Limb (tissue), 2 donors: ENCODE measurements around the gene NRXN2.
"Not testable (repeated sequence)": the region's sequence is repeated elsewhere in the genome, so short reads cannot be mapped to it uniquely, and the experiment has no call there.

ENCODE experiments used
- DNase-seq, 2 donors: peaks; one replicate each; pipeline ENCODE4 v3.0.0-alpha.2; 2016; ENCODE audit errors: extremely low spot score in 2 of 2

Gene NRXN2

DNA sequence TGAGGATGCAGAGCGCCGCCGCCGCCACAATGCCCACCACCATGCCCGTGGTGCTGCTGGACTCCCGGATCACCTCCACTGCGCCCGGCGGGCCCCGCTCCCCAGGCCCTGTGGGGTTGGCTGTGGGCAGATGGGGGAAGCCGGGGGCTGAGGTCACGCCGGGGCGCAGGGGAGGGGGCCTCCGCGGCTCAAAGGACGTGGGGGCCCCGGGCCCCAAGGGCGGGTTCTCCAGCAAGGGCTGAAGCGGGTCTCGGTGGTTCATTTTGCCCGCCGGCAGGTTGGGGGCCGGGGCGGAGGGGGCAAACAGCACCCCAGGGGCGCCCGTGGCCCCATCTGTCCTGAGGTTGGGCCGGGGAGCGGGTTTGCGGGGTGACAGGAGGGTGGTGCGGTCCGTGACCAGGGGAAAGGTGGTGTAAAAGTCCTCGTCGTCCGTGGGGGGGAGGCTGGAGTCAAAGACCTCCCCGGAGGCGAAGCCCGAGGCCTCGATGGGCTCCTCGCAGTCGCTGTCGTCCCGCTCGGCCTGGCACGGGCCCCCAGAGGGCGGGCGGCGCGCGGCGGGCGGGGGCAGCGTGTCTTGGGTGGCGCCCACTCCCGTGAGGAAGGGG, 115.5 kb downstream of the NRXN2 start:
- no peak for DNase-seq

DNA sequence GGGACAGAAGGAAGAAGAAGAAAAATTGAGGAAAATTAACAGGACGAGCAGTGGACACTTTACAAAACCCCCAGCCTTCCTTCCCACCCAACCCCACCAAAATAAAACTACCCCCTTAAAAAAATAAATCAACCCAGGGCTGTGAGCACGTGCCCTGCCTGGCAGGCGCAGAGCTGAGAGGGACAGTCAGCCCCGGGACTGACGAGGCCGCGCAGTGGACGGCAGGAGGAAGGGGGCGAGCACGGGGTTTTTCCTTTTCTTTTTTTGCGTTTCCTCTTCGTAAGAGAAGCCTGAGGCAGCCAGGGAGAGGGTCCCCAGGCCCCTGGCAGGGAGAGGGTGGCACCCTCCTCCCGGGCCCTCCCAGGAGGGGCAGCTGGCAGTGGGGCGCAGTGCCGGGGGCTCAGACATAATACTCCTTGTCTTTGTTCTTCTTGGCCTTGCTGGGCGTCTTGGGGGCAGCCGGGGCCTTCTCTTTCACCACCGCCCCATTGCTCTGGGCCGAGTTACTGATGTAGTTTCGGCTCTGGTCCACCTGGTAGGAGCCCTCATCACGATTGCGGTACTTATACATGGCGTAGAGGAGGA, 116.1 kb downstream of the NRXN2 start:
- no peak for DNase-seq

DNA sequence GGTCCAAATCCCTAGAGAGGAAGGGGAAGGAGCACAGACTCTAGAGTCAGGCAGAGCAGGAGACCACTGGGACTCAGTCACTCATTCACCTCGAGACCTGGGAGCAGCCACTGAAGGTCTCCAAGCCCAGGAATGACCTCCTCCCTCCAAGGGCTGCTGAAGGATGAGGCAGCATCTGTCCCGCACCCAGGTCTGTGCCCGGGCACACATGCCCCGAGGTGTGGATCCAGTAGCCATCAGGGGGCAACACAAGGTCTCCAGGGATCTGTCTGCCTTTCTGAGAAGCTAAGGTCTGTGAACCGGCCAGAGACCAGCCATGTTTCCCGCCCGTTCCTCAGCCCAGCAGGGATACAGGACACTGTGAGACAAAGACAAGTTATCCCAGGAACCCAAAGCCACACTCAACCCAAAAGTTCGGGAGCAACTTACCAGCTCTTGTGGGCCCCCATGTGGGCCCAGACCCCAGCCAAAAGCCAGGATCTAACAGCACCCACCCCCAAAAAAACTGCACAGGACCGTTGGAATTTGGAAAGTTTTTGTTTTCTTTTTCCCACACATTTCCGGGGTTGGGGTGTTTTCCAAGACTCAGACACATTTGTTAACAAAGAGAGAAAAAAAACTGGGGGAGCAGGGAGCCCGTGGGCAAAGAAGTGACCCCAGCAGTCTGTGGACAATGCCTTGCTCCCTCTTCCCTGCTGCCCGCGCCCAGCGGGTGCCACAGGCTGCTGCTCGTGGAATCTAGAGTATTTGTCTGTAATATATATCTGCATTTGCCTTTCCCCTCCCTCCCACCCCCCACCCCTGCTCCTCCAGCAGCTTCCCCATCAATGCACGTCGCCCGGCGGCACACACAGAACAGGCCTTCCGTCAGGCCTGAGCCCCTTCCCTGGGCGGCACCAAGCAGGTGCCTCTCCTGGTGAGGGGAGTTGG, 117.1 kb downstream of the NRXN2 start:
- no peak for DNase-seq

DNA sequence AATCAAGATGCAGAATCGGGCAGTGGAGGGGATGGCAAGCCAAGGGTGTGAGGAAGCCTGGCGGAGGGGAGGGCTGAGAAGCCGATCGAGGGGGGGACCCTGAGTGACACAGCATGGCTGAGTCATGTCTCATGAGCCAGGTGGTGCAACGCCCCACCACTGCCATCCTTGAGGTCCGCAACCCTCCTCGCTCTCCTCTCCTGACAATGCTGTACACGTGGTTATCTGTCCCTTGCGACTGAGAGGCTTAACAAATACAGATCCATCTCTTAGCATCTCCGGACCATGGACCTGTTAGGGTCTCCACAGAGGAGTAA, 117.8 kb downstream of the NRXN2 start:
- DNase-seq = no peak

DNA sequence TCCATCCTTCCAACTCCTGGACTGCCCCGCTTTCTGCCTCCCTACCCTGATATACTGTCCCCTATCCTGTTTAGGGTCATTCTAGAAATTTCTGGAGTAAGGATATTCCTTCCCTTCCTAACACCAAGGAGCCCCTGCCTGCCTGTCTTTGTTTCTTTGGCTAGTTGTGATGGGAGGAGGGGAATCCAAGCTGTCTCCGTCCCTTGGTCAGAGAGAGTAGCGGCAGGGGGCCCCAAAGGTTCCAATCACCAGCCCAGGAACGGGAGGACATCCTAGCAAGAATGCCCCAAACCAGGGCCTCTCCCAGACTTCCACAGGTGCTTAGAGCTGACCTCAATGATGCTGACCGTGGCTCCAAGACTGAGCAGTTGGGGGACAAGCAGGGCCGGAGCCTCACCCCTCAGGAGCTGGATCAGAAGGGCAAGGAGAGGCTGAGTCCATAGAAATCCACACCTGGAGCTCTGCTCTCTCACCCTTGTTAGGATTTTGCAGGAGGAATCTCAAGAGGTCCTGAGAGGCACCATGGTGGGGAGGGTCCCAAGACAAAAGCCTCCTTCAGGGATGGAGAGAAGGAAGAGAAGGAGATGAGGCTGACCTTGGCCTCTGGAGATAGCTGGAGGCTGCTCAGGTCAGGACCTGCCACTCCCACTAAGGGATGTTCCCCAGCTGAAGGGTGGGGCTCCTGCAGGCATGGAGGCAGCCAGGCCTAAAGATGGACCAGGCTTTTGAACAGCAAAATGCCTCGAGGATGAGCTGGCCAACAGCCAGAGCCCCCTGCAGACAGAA, 118.3 kb downstream of the NRXN2 start:
- DNase-seq = no peak

DNA sequence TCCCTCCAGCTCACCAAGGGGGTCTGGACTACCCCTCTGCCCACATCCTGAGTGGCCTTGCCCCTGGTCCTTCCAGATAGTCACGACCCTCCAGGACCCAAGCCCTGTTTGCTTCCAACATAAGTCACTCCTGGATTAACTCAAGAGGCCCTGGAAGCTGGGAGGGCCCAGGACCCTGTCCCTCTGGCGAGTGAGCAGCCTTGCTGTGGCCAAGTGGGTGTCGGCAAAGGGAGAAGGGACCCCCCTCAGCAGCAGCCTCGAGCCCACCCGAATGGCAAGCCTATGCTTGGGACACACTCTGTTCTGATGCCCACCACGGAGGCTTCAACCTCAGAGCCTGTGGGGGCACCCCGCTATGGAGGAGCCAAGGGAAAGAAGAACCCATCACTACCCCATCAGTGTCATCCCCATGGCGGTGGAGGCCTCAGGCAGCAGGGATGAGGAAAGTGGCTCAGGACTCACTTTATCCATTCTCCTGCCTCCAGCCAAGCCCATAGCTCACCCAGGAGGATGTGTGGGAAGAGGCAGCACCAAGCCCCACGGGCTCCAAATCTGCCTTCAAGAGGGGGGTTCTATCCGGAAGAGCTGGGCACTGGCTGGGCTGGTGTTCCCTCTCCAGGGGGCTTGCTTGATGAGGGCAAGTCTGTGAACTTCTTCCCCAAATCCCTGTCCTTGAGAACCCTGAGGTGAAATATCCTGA, 119.4 kb downstream of the NRXN2 start:
- no peak for DNase-seq

DNA sequence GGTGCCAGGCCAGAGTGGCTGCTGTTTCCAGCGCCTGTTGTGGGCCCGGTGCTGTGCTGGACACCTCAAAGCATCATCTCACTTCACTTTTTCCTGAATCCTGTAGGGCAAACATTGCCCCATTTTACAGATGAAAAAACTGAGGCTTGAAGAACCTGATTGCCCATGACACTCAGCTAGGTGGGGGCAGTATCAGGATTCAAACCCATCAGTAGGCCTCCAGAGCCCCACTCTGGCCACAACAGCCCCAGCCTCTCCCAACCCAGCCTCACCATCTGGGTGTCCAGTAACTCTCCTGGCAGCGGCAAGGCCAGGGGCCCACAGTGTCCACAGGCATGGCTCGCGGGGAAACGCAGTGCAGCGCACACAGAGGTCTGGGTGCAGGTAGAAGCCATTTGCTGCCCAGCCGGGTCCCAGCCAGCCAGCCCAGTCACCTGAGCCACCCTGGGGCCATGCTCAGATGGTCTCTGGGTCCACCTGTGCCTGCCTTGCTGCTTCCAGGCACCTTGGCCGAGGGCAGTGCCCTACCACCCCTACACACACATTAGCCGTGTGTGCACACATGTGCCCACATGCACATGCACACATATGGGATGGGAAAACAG, 120.4 kb downstream of the NRXN2 start:
- no peak for DNase-seq

DNA sequence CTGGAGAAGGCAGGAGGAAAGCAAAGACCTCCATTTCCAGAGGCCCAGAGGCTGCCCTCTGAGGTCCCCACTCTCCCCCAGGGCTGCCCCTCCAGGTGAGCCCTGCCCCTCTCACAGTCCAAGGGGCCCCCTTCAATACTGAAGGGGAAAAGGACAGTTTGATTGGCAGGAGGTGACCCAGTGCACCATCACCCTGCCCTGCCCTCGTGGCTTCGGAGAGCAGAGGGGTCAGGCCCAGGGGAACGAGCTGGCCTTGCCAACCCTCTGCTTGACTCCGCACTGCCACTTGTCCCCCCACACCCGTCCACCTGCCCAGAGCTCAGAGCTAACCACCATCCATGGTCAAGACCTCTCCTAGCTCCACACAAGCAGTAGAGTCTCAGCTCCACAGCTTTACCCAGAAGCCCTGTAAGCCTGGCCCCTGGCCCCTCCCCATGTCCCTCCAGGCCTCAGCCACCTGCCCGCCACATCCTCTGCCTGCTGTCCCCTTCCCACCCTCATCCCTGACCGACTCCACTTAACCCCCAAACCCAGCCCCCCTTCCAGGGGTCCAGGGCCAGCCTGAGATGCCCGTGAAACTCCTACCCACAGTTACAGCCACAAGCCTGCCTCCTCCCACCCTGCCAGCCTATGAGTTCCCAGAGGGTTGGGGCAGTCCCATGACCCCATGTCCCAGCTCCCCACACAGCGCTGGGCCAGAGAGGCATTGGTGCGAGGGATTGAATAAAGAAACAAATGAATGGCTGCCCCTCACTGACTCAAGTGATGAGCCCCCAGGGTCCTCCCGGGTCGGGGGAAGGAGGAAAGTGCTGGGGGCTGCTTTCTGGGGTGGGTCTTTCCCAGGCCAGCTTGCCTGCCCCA, 121.2 kb downstream of the NRXN2 start:
- no peak for DNase-seq

DNA sequence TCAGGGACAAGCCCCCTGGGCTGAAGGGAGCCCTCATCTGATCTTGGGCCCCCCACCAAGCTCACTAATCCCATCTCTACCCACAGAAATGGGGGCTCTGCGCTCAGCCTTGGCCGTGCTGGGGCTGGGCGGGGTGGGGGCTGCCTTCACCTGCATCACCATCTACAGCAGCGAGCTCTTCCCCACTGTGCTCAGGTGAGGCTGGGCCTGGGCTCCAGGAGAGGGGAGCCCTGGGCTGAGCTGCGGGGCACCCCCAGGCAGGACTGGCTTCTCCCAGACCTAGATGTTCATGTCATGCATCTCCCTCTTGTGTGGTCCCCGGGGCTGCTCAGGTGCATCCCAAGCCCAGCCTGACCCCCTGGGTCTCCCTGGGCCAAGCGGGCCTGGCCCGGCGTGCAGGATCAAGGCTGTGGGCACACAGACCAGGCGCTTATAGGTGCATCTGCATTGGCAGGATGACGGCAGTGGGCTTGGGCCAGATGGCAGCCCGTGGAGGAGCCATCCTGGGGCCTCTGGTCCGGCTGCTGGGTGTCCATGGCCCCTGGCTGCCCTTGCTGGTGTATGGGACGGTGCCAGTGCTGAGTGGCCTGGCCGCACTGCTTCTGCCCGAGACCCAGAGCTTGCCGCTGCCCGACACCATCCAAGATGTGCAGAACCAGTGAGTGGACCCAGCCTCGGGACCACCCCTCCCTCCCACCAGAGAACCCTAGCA, 122.6 kb downstream of the NRXN2 start:
- no peak for DNase-seq

DNA sequence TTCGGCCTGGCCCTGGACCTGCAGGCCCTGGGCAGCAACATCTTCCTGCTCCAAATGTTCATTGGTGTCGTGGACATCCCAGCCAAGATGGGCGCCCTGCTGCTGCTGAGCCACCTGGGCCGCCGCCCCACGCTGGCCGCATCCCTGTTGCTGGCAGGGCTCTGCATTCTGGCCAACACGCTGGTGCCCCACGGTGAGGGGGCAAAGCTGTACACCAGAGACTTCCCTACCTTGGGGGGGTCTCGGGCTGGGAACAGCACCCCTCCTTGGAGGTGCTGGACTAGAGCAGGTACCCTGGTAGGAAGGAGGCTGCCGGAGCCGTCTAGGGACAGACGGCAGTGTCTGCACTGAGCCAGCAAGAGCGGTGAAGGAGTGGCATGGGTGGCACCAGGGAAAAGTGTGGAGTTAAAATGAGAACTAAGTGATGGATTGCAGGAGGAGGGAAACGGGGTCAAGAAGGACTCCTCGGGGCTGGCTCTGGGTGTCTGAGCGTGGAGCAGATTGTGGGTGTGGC, 123.2 kb downstream of the NRXN2 start:
- DNase-seq = no peak

DNA sequence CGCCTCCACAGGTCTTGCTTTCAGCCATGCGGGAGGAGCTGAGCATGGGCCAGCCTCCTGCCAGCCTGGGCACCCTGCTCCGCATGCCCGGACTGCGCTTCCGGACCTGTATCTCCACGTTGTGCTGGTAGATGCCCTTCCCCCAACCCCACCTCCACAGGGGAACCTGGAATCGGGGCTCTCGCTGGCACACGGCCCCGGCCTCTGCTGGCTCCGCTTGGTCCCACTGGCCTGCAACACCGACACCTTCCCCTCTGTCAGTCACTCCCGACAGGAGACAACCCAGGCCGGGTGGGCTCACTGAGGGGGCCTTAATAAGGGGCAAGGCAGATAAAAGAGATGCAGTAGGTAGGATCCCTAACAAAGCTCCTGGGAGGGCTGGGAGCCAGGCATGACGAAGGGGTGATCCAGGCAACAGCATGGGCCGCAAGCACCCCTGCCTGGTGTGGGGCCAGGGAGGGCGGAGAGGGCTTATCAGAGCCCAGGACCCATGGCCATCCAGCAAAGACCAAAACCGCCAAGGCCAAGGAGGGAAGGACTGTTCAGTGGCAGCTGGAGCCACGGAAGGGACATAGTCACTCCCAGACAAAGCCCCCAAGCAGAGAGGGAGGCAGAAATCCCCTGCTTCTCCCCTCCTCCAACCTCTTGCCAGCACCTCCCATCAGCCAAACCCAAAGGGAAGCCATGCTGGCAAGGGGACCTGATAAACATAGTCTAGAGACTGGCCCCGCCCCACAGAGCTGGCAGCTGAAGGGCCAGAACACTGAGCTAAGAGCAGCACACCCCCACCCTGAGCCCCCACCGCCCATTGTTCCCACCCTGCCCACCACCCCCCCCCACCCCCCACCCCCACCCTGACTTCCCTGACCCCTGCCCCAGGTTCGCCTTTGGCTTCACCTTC, 124.0 kb downstream of the NRXN2 start:
- DNase-seq = no peak

DNA sequence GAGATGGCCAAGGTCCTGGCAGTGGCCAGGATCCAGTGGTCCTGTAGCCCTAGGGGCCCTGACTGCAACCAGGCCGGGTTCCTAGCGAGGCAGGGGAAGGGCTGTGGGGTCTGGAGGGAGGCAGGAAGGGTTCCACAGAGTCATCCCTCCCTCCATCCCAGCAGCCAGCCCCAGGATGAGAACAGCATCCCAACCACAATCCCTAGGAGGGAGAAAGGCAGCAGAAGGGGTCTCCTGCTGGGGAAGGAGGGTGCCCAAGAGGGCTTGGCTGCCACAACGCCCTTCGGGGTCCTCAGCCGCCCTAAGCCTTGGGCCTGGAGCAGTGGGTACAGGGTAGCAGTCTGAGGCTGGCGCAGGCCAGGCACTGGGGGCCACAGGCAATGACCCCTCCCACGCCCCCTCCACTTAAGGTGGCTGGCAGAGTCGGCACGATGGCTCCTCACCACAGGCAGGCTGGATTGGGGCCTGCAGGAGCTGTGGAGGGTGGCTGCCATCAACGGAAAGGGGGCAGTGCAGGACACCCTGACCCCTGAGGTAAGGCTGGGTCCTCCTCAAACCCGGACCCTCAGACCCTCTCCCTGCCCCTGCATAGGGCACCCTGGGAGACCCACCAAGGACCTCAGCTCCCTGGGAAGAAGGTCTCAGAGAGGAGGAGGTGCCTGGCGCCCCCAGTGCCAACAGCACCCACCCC, 124.7 kb downstream of the NRXN2 start:
- DNase-seq = no peak

DNA sequence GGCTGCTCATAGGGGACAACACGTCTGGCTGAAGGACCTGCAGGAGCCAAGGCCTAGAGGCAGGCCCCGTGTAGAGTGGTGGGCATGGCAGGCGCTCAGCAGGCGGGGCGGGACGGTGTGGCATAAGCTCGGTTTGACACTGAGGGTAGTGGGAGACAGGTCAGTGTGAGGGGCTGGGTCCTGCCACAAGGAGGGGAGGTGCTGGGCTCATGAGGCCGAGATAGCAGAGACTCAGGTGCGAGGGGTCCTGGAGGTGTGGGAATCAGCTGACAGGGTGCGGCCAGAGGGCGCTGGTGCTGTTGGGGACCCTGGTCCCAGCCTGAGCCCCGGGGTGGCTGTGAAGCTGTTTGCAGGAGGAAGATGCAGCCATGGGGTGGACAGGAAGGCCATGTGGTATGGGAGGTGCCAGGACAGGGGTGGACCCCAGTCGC, 125.3 kb downstream of the NRXN2 start:
- DNase-seq = no peak

DNA sequence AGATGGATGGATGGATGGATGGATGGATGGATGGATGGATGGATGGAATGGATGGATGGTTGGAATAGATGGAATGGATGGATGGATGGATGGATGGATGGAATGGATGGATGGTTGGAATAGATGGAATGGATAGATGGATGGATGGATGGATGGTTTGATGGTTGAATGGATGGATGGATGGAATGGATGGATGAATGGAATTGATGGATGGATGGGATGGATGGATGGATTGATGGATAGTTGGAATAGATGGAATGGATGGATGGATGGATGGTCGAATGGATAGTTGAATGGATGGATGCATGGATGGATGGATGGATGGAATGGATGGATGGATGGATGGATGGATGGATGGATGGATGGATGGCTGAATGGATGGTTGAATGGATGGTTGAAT, 127.1 kb downstream of the NRXN2 start:
- DNase-seq = not testable (repeated sequence)

DNA sequence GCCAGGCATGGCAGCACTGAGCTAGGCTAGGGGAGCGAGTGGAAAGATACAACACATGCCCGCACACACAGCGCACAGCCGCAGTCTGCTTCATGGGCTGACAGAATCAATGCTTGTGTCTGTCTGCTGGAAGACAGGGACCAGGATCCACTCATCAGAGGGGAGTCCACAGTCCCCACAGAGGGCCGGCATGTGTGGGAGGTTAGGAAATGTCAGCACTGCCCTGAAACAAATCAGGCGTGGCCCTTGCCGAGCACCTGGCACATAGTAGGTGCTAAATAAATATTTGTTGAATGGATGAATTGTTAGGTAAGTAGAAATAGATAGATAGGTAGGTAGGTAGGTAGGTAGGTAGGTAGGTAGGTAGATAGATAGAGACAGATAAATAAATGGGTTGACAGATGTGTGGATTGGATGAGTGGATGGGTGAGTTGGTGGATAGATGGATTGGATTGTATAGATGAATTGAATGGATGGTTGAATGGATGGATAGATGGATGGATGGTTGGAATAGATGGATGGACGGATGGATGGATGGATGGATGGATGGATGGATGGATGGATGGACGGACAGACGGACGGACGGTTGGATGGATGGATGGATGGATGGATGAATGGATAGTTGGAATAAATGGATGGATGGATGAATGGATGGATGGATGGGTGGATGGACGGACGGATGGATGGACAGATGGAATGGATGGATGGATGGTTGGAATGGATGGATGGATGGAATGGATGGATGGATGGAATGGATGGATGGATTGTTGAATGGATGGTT, 128.6 kb downstream of the NRXN2 start:
- no peak for DNase-seq
